ENCODE results near the gene COMT.

Gene COMT

DNA sequence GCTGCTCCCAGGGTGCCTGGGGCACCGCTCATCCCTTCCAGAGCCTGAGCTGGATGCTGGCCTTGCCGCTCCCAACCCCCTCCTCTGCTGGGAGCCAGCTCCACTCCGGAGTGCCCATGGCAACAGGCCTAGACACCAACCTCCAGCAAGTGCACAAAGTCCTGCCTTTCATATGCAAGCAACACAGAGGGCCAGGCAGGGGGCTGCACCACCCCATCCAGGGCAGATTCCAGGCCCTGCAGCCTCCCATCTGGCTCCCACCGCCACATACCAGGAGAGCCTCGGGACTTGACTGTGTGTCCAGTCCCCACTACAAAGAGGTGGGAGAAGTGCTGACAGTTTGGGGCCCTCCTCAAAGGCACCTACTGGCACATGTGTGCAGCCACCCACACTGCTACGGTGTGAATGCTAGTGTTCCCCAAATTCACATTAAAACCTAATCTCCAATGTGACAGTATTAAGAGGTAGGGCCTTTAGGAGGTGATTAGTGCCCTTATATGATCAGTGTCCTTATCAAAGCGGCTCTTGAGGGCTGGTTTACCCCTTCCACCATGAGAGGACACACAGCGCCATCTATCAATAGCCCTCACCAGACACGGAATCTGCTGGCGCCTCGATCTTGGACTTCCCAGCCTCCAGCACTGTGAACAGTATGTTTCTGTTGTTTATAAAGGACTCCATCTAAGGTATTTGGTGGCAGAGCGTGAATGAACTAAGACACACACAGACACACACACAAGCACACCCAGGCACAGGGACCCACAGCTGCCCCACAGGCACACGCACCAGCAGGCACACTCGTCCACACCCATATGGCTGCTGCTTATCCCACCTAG, 58.9 kb downstream of the COMT start:
- Histone ChIP-seq H3K27ac (no peak overlapping the region), H3K4me3 (no peak overlapping the region), H3K36me3 (ENCODE audit: insufficient read depth, low read length) (no peaks in the 10 kb centered on the region), H3K9me3 (ENCODE audit: low read depth, low read length) (no peaks in the 10 kb centered on the region; the same call in 1 of the 2 replicates), H3K9ac (ENCODE audit: insufficient read length) (no peak overlapping the region)
- TF ChIP-seq POLR2AphosphoS5 (IDR thresholded peaks at IDR 0.05; ENCODE audit: borderline replicate concordance, low read depth, low read length), result no peak
- no peak for TF ChIP-seq EZH2 (IDR thresholded peaks at IDR 0.05)
- TF ChIP-seq FOXP2 (optimal IDR thresholded peaks at IDR 0.05; ENCODE audit: control extremely low read depth, extremely low read length, insufficient read depth), result no peak
- DNase-seq (ENCODE audit: low read depth, low spot score), result no peak

DNA sequence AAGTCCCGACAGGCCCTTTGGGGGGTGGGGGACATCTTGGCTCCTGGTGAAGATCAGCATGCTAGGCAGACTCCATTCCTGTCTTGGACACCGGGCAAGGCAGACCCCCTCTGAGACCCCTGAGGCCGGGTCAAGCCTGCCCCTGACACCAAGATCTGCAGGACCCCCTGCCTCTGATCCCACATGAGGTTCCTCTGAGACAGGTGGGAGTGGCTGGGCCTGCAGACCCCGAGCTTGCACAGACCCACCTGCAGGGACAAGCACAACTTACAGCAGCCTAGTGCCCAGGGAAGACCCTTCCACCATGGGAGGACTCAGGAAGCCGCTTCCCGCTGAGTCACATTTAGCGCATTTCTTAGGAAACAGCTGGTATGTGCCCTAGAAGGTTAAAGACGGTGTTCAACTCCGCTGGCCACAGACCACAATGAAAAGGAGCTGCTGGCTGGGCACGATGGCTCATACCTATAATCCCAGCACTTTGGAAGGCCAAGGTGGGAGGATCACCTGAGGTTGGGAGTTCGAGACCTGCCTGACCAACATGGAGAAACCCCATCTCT, 59.6 kb downstream of the COMT start:
- TF ChIP-seq FOXP2 (optimal IDR thresholded peaks at IDR 0.05; ENCODE audit: control extremely low read depth, extremely low read length, insufficient read depth) (no peak), EZH2 (IDR thresholded peaks at IDR 0.05) (no peak), POLR2AphosphoS5 (IDR thresholded peaks at IDR 0.05; ENCODE audit: borderline replicate concordance, low read depth, low read length) (no peak)
- no peak for DNase-seq (ENCODE audit: low read depth, low spot score)
- Histone ChIP-seq H3K4me3 (no peak overlapping the region), H3K36me3 (ENCODE audit: insufficient read depth, low read length) (no peaks in the 10 kb centered on the region), H3K9me3 (ENCODE audit: low read depth, low read length) (no peaks in the 10 kb centered on the region; the same call in 1 of the 2 replicates), H3K9ac (ENCODE audit: insufficient read length) (no peak overlapping the region), H3K27ac (no peak overlapping the region)

GRCh38 chr22:20002128-20002527, 60.6 kb downstream of the COMT start:
- H3K36me3 ChIP-seq (ENCODE audit: insufficient read depth, low read length), result no peaks in the 10 kb centered on the region
- H3K9ac ChIP-seq (ENCODE audit: insufficient read length), result no peak overlapping the region
- no peak for TF ChIP-seq FOXP2 (optimal IDR thresholded peaks at IDR 0.05; ENCODE audit: control extremely low read depth, extremely low read length, insufficient read depth)
- TF ChIP-seq POLR2AphosphoS5 (IDR thresholded peaks at IDR 0.05; ENCODE audit: borderline replicate concordance, low read depth, low read length), result no peak
- TF ChIP-seq EZH2 (IDR thresholded peaks at IDR 0.05), result no peak
- no peak for DNase-seq (ENCODE audit: low read depth, low spot score)
- no peak overlapping the region for H3K4me3 ChIP-seq
- H3K9me3 ChIP-seq (ENCODE audit: low read depth, low read length), result no peaks in the 10 kb centered on the region; the same call in 1 of the 2 replicates
- H3K27ac ChIP-seq, result no peak overlapping the region

DNA sequence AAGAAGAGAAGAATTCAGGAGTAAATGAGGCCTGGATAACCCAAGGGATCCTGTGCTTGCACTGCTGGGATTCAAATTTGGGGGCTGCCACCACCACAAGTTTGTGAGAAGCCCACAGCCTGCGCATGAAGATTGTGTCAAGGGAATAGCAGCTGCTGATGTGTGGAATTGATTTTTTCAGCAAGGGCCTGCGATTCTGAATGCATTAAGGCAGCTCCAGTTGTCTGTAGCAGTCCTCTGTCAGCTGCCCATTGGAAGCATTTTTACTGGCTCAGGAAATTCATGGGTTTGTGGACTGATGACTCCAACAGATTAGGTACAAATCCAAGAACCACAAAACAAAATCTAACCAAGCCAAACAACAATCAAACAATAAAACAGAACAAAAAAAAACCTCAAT, 61.1 kb downstream of the COMT start:
- no peak overlapping the region for H3K27ac ChIP-seq

GRCh38 chr22:20003304-20003703, 61.7 kb downstream of the COMT start:
- Histone ChIP-seq H3K9me3 (ENCODE audit: low read depth, low read length) (no peaks in the 10 kb centered on the region; the same call in 1 of the 2 replicates), H3K27ac (no peak overlapping the region), H3K36me3 (ENCODE audit: insufficient read depth, low read length) (no peaks in the 10 kb centered on the region), H3K4me3 (no peak overlapping the region), H3K9ac (ENCODE audit: insufficient read length) (no peak overlapping the region)
- no peak for TF ChIP-seq FOXP2 (optimal IDR thresholded peaks at IDR 0.05; ENCODE audit: control extremely low read depth, extremely low read length, insufficient read depth)
- no peak for TF ChIP-seq POLR2AphosphoS5 (IDR thresholded peaks at IDR 0.05; ENCODE audit: borderline replicate concordance, low read depth, low read length)
- no peak for TF ChIP-seq EZH2 (IDR thresholded peaks at IDR 0.05)
- DNase-seq (ENCODE audit: low read depth, low spot score), result no peak

More for the DNA sequence above, 61.1 kb downstream of the COMT start:
- Histone ChIP-seq H3K9ac (ENCODE audit: insufficient read length) (no peak overlapping the region), H3K36me3 (ENCODE audit: insufficient read depth, low read length) (no peaks in the 10 kb centered on the region), H3K4me3 (no peak overlapping the region), H3K9me3 (ENCODE audit: low read depth, low read length) (no peaks in the 10 kb centered on the region; the same call in 1 of the 2 replicates)
- TF ChIP-seq EZH2 (IDR thresholded peaks at IDR 0.05) (no peak), FOXP2 (optimal IDR thresholded peaks at IDR 0.05; ENCODE audit: control extremely low read depth, extremely low read length, insufficient read depth) (no peak), POLR2AphosphoS5 (IDR thresholded peaks at IDR 0.05; ENCODE audit: borderline replicate concordance, low read depth, low read length) (no peak)
- DNase-seq (ENCODE audit: low read depth, low spot score), result no peak

DNA sequence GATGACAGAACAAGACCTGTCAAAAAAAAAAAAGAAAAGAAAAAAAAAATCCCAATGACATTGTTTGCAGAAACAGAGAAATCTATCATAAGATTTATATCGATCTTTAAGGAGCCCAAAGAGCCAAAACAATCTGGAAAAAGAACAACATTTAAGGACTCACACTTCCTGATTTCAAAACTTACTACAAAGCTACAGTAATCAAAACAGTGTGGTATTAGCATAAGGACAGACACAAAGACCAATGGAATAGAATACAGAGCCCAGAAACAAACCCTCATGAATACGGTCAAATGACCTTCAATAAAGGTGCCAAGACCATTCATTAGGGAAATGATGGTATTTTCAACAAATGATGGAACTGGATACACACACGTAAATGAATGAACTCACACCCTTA, 62.9 kb downstream of the COMT start:
- TF ChIP-seq EZH2 (IDR thresholded peaks at IDR 0.05), result no peak
- TF ChIP-seq POLR2AphosphoS5 (IDR thresholded peaks at IDR 0.05; ENCODE audit: borderline replicate concordance, low read depth, low read length), result no peak
- TF ChIP-seq FOXP2 (optimal IDR thresholded peaks at IDR 0.05; ENCODE audit: control extremely low read depth, extremely low read length, insufficient read depth), result no peak
- no peak for DNase-seq (ENCODE audit: low read depth, low spot score)
- Histone ChIP-seq H3K9me3 (ENCODE audit: low read depth, low read length) (no peaks in the 10 kb centered on the region; the same call in 1 of the 2 replicates), H3K9ac (ENCODE audit: insufficient read length) (no peak overlapping the region), H3K36me3 (ENCODE audit: insufficient read depth, low read length) (no peaks in the 10 kb centered on the region), H3K27ac (no peak overlapping the region), H3K4me3 (no peak overlapping the region)

DNA sequence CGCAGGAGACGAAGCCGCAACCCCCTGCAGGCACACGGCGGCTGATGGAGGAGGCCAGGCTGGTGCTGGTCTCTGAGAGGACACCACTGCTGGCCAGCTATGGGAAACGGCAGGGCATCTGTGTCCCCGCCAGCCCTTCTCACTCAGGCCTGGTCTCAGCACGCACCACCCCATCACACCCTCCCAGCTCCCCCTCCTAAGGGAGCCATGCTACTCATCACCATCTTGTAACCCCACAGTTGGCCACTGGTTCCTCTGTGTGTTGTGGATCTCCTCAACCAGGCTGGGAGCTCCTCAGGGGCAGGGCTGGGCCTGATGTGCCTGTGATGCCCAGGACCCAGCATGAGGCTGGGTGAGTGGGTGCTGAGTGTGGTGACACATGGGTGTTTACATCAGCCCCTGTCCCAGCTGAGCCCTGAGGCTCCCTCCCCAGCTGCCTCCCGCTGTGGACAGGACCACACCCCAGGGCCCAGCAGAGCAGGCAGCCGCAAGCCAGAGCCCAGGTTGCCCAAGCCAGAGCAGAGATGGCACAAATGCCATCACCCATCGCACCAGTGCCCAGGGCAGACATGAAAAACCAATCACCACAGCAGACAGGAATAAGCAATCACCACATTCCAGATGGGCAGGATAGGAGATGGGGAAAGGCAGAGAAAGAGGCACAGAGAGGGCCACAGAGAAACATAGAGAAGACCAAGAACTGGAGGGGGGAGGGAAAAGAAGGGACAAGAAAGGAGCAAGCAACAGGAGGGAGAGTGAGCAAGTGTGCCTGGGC, 66.8 kb downstream of the COMT start:
- Histone ChIP-seq H3K36me3 (ENCODE audit: insufficient read depth, low read length) (no peaks in the 10 kb centered on the region), H3K4me3 (no peak overlapping the region), H3K9ac (ENCODE audit: insufficient read length) (no peak overlapping the region), H3K9me3 (ENCODE audit: low read depth, low read length) (no peaks in the 10 kb centered on the region; the same call in 1 of the 2 replicates), H3K27ac (no peak overlapping the region)
- TF ChIP-seq FOXP2 (optimal IDR thresholded peaks at IDR 0.05; ENCODE audit: control extremely low read depth, extremely low read length, insufficient read depth) (no peak), POLR2AphosphoS5 (IDR thresholded peaks at IDR 0.05; ENCODE audit: borderline replicate concordance, low read depth, low read length) (no peak), EZH2 (IDR thresholded peaks at IDR 0.05) (no peak)
- no peak for DNase-seq (ENCODE audit: low read depth, low spot score)

DNA sequence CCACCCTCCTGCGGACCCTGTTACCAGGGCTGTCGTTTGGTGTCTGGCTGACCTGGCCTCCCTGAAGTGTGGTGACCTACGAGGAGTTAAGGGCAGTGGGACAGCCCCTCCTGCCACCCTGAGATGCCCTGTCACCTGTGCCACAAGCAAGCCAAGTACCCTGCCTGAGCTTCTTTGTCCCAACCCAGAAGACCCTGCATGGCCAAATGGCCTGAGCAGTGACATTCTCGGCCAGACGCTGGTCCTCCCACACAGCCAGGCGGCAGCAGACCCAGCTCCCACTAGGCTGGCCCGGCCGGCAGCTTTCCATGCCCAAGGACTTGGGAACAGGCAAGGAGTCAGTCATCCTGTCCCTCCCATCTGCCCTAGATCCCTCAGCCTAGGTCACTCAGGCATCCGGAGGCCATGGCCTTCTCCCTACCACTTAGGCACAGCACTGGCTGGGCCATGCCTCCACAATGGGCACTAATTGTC, 67.5 kb downstream of the COMT start:
- DNase-seq (ENCODE audit: low read depth, low spot score), result no peak
- Histone ChIP-seq H3K9ac (ENCODE audit: insufficient read length) (no peak overlapping the region), H3K4me3 (no peak overlapping the region), H3K9me3 (ENCODE audit: low read depth, low read length) (no peaks in the 10 kb centered on the region), H3K36me3 (ENCODE audit: insufficient read depth, low read length) (no peaks in the 10 kb centered on the region), H3K27ac (no peak overlapping the region)
- no peak for TF ChIP-seq EZH2 (IDR thresholded peaks at IDR 0.05)
- no peak for TF ChIP-seq FOXP2 (optimal IDR thresholded peaks at IDR 0.05; ENCODE audit: control extremely low read depth, extremely low read length, insufficient read depth)
- TF ChIP-seq POLR2AphosphoS5 (IDR thresholded peaks at IDR 0.05; ENCODE audit: borderline replicate concordance, low read depth, low read length), result no peak
